Panc1 (cell line): Measurements from ENCODE around the gene JADE2. TPM values are rescaled to one million over a fixed set of nuclear protein-coding genes. Genes with fewer than 3 reads are reported as not detected.

Experiments
- ATAC-seq: fragments of 200-7000 bp; cut with Tn5 transposase; 2 replicates; pipeline ENCODE4 v1.9.1; 2020; ENCODE audit warnings: mild to moderate bottlenecking, moderate library complexity
- BruUV-seq: library from RNA; stranded (reverse); fragments of 400-500 nt; replicated peaks from 2 replicates; lab custom pipeline; 2021; lab: Mats Ljungman, UMichigan
- CTCF ChIA-PET: fragments of 300-600 bp; sonication (Branson Sonifier 250); formaldehyde crosslinking; loops from one replicate; lab custom pipeline; 2022; ENCODE audit warnings: antibody characterized with exemption; lab: Charles Lee
- POLR2A ChIA-PET: fragments of 300-600 bp; sonication (Branson Sonifier 250); formaldehyde crosslinking; loops from one replicate; lab custom pipeline; 2022; ENCODE audit warnings: antibody characterized with exemption; lab: Charles Lee
- DNase-seq: peaks from one replicate; pipeline ENCODE4 v3.0.0-alpha.2; 2010; ENCODE audit warnings: low read depth, low spot score
- H3K27ac ChIP-seq: 2 replicates; pipeline ENCODE4 v1.5.1; 2011; ENCODE audit warnings: mild to moderate bottlenecking, low read length, inconsistent platforms
- H3K27me3 ChIP-seq: fragments of 200-500 bp; sonication (Bioruptor generic); 2 replicates; pipeline ENCODE4 v1.6.0; 2014; ENCODE audit warnings: low read length, inconsistent platforms; ENCODE audit not compliant: control insufficient read depth, insufficient read depth
- H3K36me3 ChIP-seq: fragments of 200-500 bp; sonication (Bioruptor generic); 2 replicates; pipeline ENCODE4 v1.5.1; 2014; ENCODE audit warnings: inconsistent platforms, mild to moderate bottlenecking, low read length, moderate library complexity; ENCODE audit not compliant: control insufficient read depth, insufficient read depth
- H3K4me1 ChIP-seq: 2 replicates; pipeline ENCODE4 v1.5.1; 2011; ENCODE audit warnings: inconsistent platforms, mild to moderate bottlenecking, low read length, moderate library complexity; ENCODE audit not compliant: control insufficient read depth, insufficient read depth
- H3K4me3 ChIP-seq, 2 experiments: 2 replicates each; pipeline ENCODE4 v1.5.1; 2011 to 2012; ENCODE audit warnings: low read depth in 2 of 2, low read length in 2 of 2, mild to moderate bottlenecking in 2 of 2, inconsistent platforms in 1 of 2, moderate library complexity in 1 of 2
- H3K9me3 ChIP-seq: fragments of 200-500 bp; sonication (Bioruptor generic); 2 replicates; pipeline ENCODE4 v1.5.1; 2014; ENCODE audit warnings: low read depth, mild to moderate bottlenecking, inconsistent platforms, low read length, moderate library complexity; ENCODE audit not compliant: control insufficient read depth, insufficient read depth
- CTCF ChIP-seq: fragments of 450-650 bp; IDR thresholded peaks from 2 replicates; pipeline ENCODE4 v1.5.1; 2017; ENCODE audit warnings: mild to moderate bottlenecking
- POLR2AphosphoS5 ChIP-seq: IDR thresholded peaks from 2 replicates; pipeline ENCODE4 v1.6.1; 2012; ENCODE audit warnings: mild to moderate bottlenecking, low read depth, low read length, moderate library complexity
- REST ChIP-seq, 2 experiments: IDR thresholded peaks; 2 replicates each; pipeline ENCODE4 v1.6.1; 2011 to 2012; ENCODE audit warnings: low read depth in 2 of 2, control low read depth in 1 of 2, low read length in 1 of 2, mild to moderate bottlenecking in 1 of 2, moderate library complexity in 1 of 2; ENCODE audit not compliant: insufficient read depth in 1 of 2
- SIN3A ChIP-seq: IDR thresholded peaks from 2 replicates; pipeline ENCODE4 v1.6.1; 2012; ENCODE audit warnings: low read depth, mild to moderate bottlenecking, low read length, moderate library complexity, borderline replicate concordance; ENCODE audit not compliant: insufficient read depth
- TCF7L2 ChIP-seq: IDR thresholded peaks from 2 replicates; pipeline ENCODE4 v1.6.1; 2011; ENCODE audit warnings: mild to moderate bottlenecking, low read depth, low read length, inconsistent platforms
- in situ Hi-C: cut with HindIII; loops from 2 replicates; pipeline ENCODE4 v1.10.0; 2016; ENCODE audit warnings: low sequenced_read_pairs, low pct_unique_long_range_greater_than_20kb
- intact Hi-C: fragments of 100-400 bp; cut with micrococcal nuclease; formaldehyde crosslinking; loops from one replicate; pipeline ENCODE4 v1.10.0; 2022; ENCODE audit not compliant: unreplicated experiment
- total RNA-seq: library from RNA; stranded (reverse); gene quantifications from one replicate; pipeline ENCODE4 v1.2.1, GENCODE V29; 2021; ENCODE audit not compliant: unreplicated experiment

Gene JADE2
- total RNA-seq, 1 experiment from 2014 or later, result 80.0 TPM

GRCh38 chr5:134575316-134575715 is 49.8 kb downstream of the JADE2 start:
- peaks cover 14% of the 10 kb centered on the region for H3K36me3 ChIP-seq
- H3K4me1 ChIP-seq, result peaks cover 16% of the 10 kb centered on the region
- ATAC-seq (no peak), DNase-seq (no peak)
- in situ Hi-C loops (no loop called here), intact Hi-C loops (no loop called here)
- H3K27ac ChIP-seq, result no peak overlapping the region
- H3K27me3 ChIP-seq, result no peaks in the 10 kb centered on the region
- no peak for TF ChIP-seq CTCF
- TF ChIP-seq SIN3A, result no peak
- no peak for TF ChIP-seq REST (IDR thresholded peaks at IDR 0.05; ENCODE audit: insufficient read depth in 1 of 2, low read depth in 2 of 2, low read length in 1 of 2)
- no peak for TF ChIP-seq TCF7L2
- no peak for TF ChIP-seq POLR2AphosphoS5
- BruUV-seq, result no TSS peak
- POLR2A ChIA-PET, result interaction anchor here (0.5 to 0.7 kb wide), 2 partner anchors 26 to 73 kb away, joined by 3 to 4 read pairs; no protein-coding TSS in a partner anchor
- H3K4me3 ChIP-seq, result no peak overlapping the region
- CTCF ChIA-PET, result no interaction called here
- H3K9me3 ChIP-seq, result no peaks in the 10 kb centered on the region

GRCh38 chr5:134576386-134577021 is 51.0 kb downstream of the JADE2 start:
- BruUV-seq, result no TSS peak
- no peaks in the 10 kb centered on the region for H3K9me3 ChIP-seq
- in situ Hi-C loops (no loop called here), intact Hi-C loops (no loop called here)
- ChIA-PET CTCF (interaction anchor here (2.3 kb wide), 1 partner anchor 11 kb away, joined by 7 read pairs; no protein-coding TSS in a partner anchor), POLR2A (no interaction called here)
- peak; percentile 23 for ATAC-seq
- H3K4me3 ChIP-seq, result no peak overlapping the region
- H3K36me3 ChIP-seq, result peaks cover 14% of the 10 kb centered on the region
- H3K27ac ChIP-seq, result peak overlapping the region; percentile 54
- H3K4me1 ChIP-seq, result peaks cover 20% of the 10 kb centered on the region
- DNase-seq, result no peak
- no peak for TF ChIP-seq CTCF
- TF ChIP-seq POLR2AphosphoS5, result no peak
- no peak for TF ChIP-seq REST (IDR thresholded peaks at IDR 0.05; ENCODE audit: insufficient read depth in 1 of 2, low read depth in 2 of 2, low read length in 1 of 2)
- TF ChIP-seq SIN3A, result no peak
- TF ChIP-seq TCF7L2, result no peak
- H3K27me3 ChIP-seq, result no peaks in the 10 kb centered on the region
